GM12878 (cell line): ENCODE results near the gene KANTR.

ENCODE experiments used
- CBX3 ChIP-seq: fragments of 200-600 bp; sonication (generic); IDR thresholded peaks from 2 replicates; pipeline ENCODE4 v1.6.1; 2016; ENCODE audit warnings: low read depth, borderline replicate concordance
- CREM ChIP-seq: IDR thresholded peaks from 2 replicates; pipeline ENCODE4 v1.6.1; 2014; ENCODE audit warnings: antibody characterized with exemption, low read depth
- CTCF ChIP-seq, 3 experiments: IDR thresholded peaks in 2 of 3; conservative IDR thresholded peaks in 1 of 3; 2 replicates each; pipeline ENCODE4 v1.5.1; 2011; ENCODE audit warnings: low read depth in 3 of 3, low read length in 3 of 3, mild to moderate bottlenecking in 3 of 3, control low read depth in 2 of 3, moderate library complexity in 2 of 3, inconsistent platforms in 1 of 3, mixed read lengths in 1 of 3; ENCODE audit not compliant: control insufficient read depth in 2 of 3, insufficient read depth in 1 of 3; ENCODE audit errors: extremely low read depth in 1 of 3
- JUNB ChIP-seq: IDR thresholded peaks from 2 replicates; pipeline ENCODE4 v1.6.1; 2016; ENCODE audit warnings: antibody characterized with exemption, mild to moderate bottlenecking
- POLR2A ChIP-seq: IDR thresholded peaks from 2 replicates; pipeline ENCODE4 v1.6.1; 2011; ENCODE audit warnings: low read depth, mild to moderate bottlenecking, low read length
- SRF ChIP-seq, 2 experiments: IDR thresholded peaks; 2 replicates each; pipeline ENCODE4 v1.6.1; 2011; ENCODE audit warnings: low read depth in 2 of 2, low read length in 2 of 2, mild to moderate bottlenecking in 1 of 2, moderate library complexity in 1 of 2
- TAF1 ChIP-seq: IDR thresholded peaks from 2 replicates; pipeline ENCODE4 v1.6.1; 2011; ENCODE audit warnings: mild to moderate bottlenecking, low read depth, low read length, borderline replicate concordance

- TF ChIP-seq JUNB (no peak), POLR2A (no peak), CBX3 (no peak), SRF (IDR thresholded peaks at IDR 0.05; ENCODE audit: low read depth in 2 of 2, low read length in 2 of 2) (no peak), CTCF (IDR thresholded peaks at IDR 0.05 in 2 of 3, conservative IDR thresholded peaks at IDR 0.05 in 1 of 3; ENCODE audit: control insufficient read depth in 2 of 3, extremely low read depth in 1 of 3, insufficient read depth in 1 of 3, low read depth in 3 of 3, low read length in 3 of 3) (no peak), CREM (no peak), TAF1 (no peak)
Measured at GRCh38 chrX:53048169-53049126, 45.5 kb upstream of the KANTR start, which contains the start of gene GPR173.
